K562 (cell line): ENCODE data around the gene LRRC61. TPM values are rescaled to one million over a fixed set of nuclear protein-coding genes. Genes with fewer than 3 reads are reported as not detected.
A peak's percentile ranks its signal among the peaks of the same experiment; 100 is the strongest.

Experiments used
- ATAC-seq: fragments of 200-7000 bp; cut with Tn5 transposase; 3 replicates; pipeline ENCODE4 v1.9.1; 2020; ENCODE audit warnings: moderate library complexity
- BruUV-seq: library from RNA; stranded (reverse); fragments of 400-500 nt; replicated peaks from 2 replicates; lab custom pipeline; 2021; lab: Mats Ljungman, UMichigan
- CTCF ChIA-PET: fragments of 300-600 bp; formaldehyde crosslinking; extraction: SDS; loops from one replicate; lab custom pipeline; 2021; ENCODE audit warnings: low intra/inter-chr PET ratio; lab: Yijun Ruan, JAX
- POLR2A ChIA-PET: fragments of 300-600, 350-650 bp; sonication (Branson Sonifier 250); formaldehyde crosslinking; extraction: SDS; loops from one replicate; lab custom pipeline; 2021; ENCODE audit warnings: antibody characterized with exemption, inconsistent platforms; lab: Yijun Ruan, JAX
- DNase-seq, 4 experiments: peaks; one replicate each; pipeline versions ENCODE4 v3.0.0 to v3.0.0-alpha.2; 2011 to 2018; ENCODE audit warnings: low spot score in 3 of 4, mixed read lengths in 3 of 4; ENCODE audit errors: extremely low read depth in 1 of 4
- FAIRE-seq: peaks from 2 replicates; lab custom pipeline; 2011; peaks lifted over from hg19 to GRCh38; lab: Jason Lieb, UNC
- H2AFZ ChIP-seq: 2 replicates; pipeline ENCODE4 v1.6.0; 2011; ENCODE audit warnings: low read depth, low read length, control low read depth, inconsistent platforms
- H3K27ac ChIP-seq: fragments of 200-600 bp; 3 replicates; pipeline ENCODE4 v1.8.0; 2011; ENCODE audit warnings: low read depth, mild to moderate bottlenecking, control low read depth, inconsistent platforms, low read length, moderate library complexity, mixed read lengths; ENCODE audit errors: extremely low read depth
- H3K27me3 ChIP-seq, 2 experiments: fragments of 300-600 bp in 1 of 2; 2 replicates in 1 of 2; 3 replicates in 1 of 2; pipeline versions ENCODE4 v1.6.0 to v1.8.0; 2011; ENCODE audit warnings: inconsistent platforms in 2 of 2, low read length in 2 of 2, mild to moderate bottlenecking in 1 of 2, mixed read lengths in 1 of 2, moderate library complexity in 1 of 2; ENCODE audit not compliant: control insufficient read depth in 2 of 2, insufficient read depth in 2 of 2
- H3K36me3 ChIP-seq: fragments of 300-600 bp; 3 replicates; pipeline ENCODE4 v1.8.0; 2011; ENCODE audit warnings: mild to moderate bottlenecking, low read length, inconsistent platforms; ENCODE audit not compliant: control insufficient read depth, insufficient read depth
- H3K4me1 ChIP-seq, 2 experiments: fragments of 200-600 bp in 1 of 2; replicated peaks in 1 of 2; 2 replicates in 1 of 2; 3 replicates in 1 of 2; pipeline versions ENCODE4 v1.5.1 to v1.8.0; 2011; ENCODE audit warnings: inconsistent platforms in 2 of 2, low read length in 2 of 2, mild to moderate bottlenecking in 1 of 2, mixed read lengths in 1 of 2, moderate library complexity in 1 of 2; ENCODE audit not compliant: control insufficient read depth in 2 of 2, insufficient read depth in 2 of 2
- H3K4me2 ChIP-seq: 2 replicates; pipeline ENCODE4 v1.6.1; 2011; ENCODE audit warnings: low read length, control low read depth, inconsistent platforms, mixed read lengths; ENCODE audit not compliant: insufficient read depth
- H3K4me3 ChIP-seq: fragments of 200-600 bp; sonication (generic), shearing (Covaris generic); 2 replicates; pipeline ENCODE4 v1.5.1; 2016; ENCODE audit warnings: control low read depth, inconsistent platforms
- H3K79me2 ChIP-seq: fragments of 200-600 bp; 3 replicates; pipeline ENCODE4 v1.8.0; 2011; ENCODE audit warnings: low read length, inconsistent platforms; ENCODE audit not compliant: control insufficient read depth, insufficient read depth
- H3K9ac ChIP-seq, 2 experiments: 2 replicates each; pipeline versions ENCODE4 v1.6.0 to v1.6.1; 2011; ENCODE audit warnings: low read depth in 2 of 2, low read length in 2 of 2, control low read depth in 1 of 2, inconsistent platforms in 1 of 2, mild to moderate bottlenecking in 1 of 2, mixed read lengths in 1 of 2; ENCODE audit not compliant: insufficient read depth in 1 of 2
- H3K9me1 ChIP-seq: one replicate; pipeline ENCODE4 v1.6.0; 2011; ENCODE audit warnings: inconsistent platforms, mild to moderate bottlenecking, low read length, moderate library complexity; ENCODE audit not compliant: control insufficient read depth, insufficient read depth
- H3K9me3 ChIP-seq: replicated peaks from 2 replicates; pipeline ENCODE4 v1.5.1; 2011; ENCODE audit warnings: low read depth, low read length, inconsistent platforms; ENCODE audit not compliant: control insufficient read depth, insufficient read depth
- H4K20me1 ChIP-seq: replicated peaks from 2 replicates; pipeline ENCODE4 v1.6.1; 2011; ENCODE audit warnings: low read length, inconsistent platforms, mixed read lengths; ENCODE audit not compliant: control insufficient read depth, insufficient read depth
- GATAD2B ChIP-seq: fragments of 450-650 bp; IDR thresholded peaks from 2 replicates; pipeline ENCODE4 v1.6.1; 2017; ENCODE audit warnings: mild to moderate bottlenecking, borderline replicate concordance
- RBBP5 ChIP-seq: fragments of 200-600 bp; sonication (generic); IDR thresholded peaks from 2 replicates; pipeline ENCODE4 v1.6.1; 2012; ENCODE audit warnings: borderline replicate concordance, mild to moderate bottlenecking, low read length, control low read depth, inconsistent platforms; ENCODE audit not compliant: insufficient read depth, poor library complexity, severe bottlenecking
- USF2 ChIP-seq: sonication (generic); formaldehyde crosslinking; IDR thresholded peaks from 2 replicates; pipeline ENCODE4 v1.5.0; 2020; ENCODE audit warnings: missing genetic modification reagents
- ZNF507 ChIP-seq: conservative IDR thresholded peaks from 2 replicates; pipeline ENCODE4 v1.6.1; 2017; ENCODE audit warnings: missing genetic modification characterization, missing compliant biosample characterization
- in situ Hi-C: fragments of 300-500 bp; cut with MboI; formaldehyde crosslinking; loops from 4 replicates; pipeline ENCODE4 v1.15.0; 2018; ENCODE audit warnings: inconsistent platforms, mixed read lengths
- intact Hi-C: fragments of 100-400 bp; cut with micrococcal nuclease; formaldehyde crosslinking; loops from 2 replicates; pipeline ENCODE4 v1.14.2; 2022
- polyA plus RNA-seq, 8 experiments: library from polyadenylated mRNA; depleted of rRNA in 4 of 8; stranded (reverse) in 5 of 8; unstranded in 3 of 8; fragments of >200 nt; fragmentation: Nextera tagmentation in 2 of 8; fragmentation: Illumina TruSeq in 1 of 8; extraction: Ambion mirVana in 2 of 8; extraction: Trizol in 1 of 8; gene quantifications; 2 replicates each; pipeline versions ENCODE4 v1.2.1 to v1.2.3, GENCODE V29; 2011 to 2014; ENCODE audit warnings: inconsistent platforms in 1 of 8, missing spikeins in 1 of 8
- total RNA-seq, 7 experiments: library from RNA; depleted of rRNA in 6 of 7; stranded (reverse); fragments of >200 nt in 6 of 7; fragmentation: Illumina TruSeq in 2 of 7; extraction: Trizol in 2 of 7; gene quantifications; 2 replicates each; pipeline versions ENCODE4 v1.2.1 to v1.2.3, GENCODE V29; 2011 to 2021; ENCODE audit warnings: low replicate concordance in 1 of 7

The LRRC61 gene
- total and polyA plus RNA-seq, 9 of the 15 experiments (the other 6 are each of a cell fraction or from before 2014, with no cell fraction given) = 1.3 to 55.2 (median 35.2) TPM

- in situ Hi-C loops = no loop called here
- Histone ChIP-seq H3K27me3 (peaks cover 11 to 21% of the 10 kb centered on the region in 2 experiments; a peak in 4 of 5 replicates), H3K4me3 (no peak overlapping the region), H3K4me1 (peaks cover 0 to 20% of the 10 kb centered on the region in 2 experiments; a peak in 2 of 5 replicates), H3K27ac (no peak overlapping the region), H4K20me1 (no peaks in the 10 kb centered on the region; the same call in 1 of the 2 replicates), H3K36me3 (no peaks in the 10 kb centered on the region), H2AFZ (no peak overlapping the region), H3K9me1 (no peaks in the 10 kb centered on the region), H3K9ac (no peak overlapping the region), H3K9me3 (no peaks in the 10 kb centered on the region), H3K79me2 (no peaks in the 10 kb centered on the region), H3K4me2 (no peak overlapping the region)
- ChIA-PET POLR2A (interaction anchor here (0.6 to 1.5 kb wide), 3 partner anchors 9 to 22 kb away, joined by 3 to 6 read pairs (median 3); no protein-coding TSS in a partner anchor), CTCF (interaction anchor here (0.6 kb wide), 1 partner anchor 76 kb away, joined by 3 read pairs; no protein-coding TSS in a partner anchor)
- BruUV-seq = no TSS peak
- FAIRE-seq (no peak), DNase-seq (no peak), ATAC-seq (no peak)
- intact Hi-C loops = no loop called here
- TF ChIP-seq USF2 (CRISPR knock-in tag) (no peak), RBBP5 (no peak), GATAD2B (no peak), ZNF507 (tag) (peak; percentile 95)
Measured at GRCh38 chr7:150344299-150344698, 21.1 kb downstream of the LRRC61 start.
